NCI-H187 treated with DMSO at 0.1 percent for 48 hours (cell line): ENCODE results near the gene AAGAB.

Experiments used
- DNase-seq: peaks from one replicate; lab custom pipeline; 2025; lab: John Stamatoyannopoulos, UW

AAGAB gene

GRCh38 chr15:67208396-67208795 is 46.1 kb downstream of the AAGAB start:
- DNase-seq, result no peak

GRCh38 chr15:67207555-67208207 is 46.8 kb downstream of the AAGAB start:
- DNase-seq, result no peak

- DNase-seq, result no peak
Observed at GRCh38 chr15:67202991-67203390, 51.5 kb downstream of the AAGAB start.

DNA sequence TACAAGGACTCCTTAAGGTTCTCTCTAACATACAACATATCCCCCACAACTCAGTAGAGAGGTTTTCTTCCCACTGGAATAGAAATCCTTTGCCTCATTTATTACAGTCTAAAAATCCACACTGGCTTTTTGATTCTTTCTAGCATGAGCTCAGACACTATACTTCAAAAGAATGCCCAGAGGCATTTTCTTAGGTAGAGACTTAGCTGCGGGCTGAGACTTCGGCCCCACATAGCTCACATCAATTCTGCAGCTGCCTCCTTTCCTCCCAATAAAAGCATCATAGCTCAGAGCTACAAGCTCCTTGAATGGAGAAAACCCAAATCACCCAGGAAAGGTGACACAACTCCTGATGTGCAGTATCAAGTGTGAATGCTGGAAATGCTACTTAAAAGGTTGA is 52.4 kb downstream of the AAGAB start:
- no peak for DNase-seq

DNA sequence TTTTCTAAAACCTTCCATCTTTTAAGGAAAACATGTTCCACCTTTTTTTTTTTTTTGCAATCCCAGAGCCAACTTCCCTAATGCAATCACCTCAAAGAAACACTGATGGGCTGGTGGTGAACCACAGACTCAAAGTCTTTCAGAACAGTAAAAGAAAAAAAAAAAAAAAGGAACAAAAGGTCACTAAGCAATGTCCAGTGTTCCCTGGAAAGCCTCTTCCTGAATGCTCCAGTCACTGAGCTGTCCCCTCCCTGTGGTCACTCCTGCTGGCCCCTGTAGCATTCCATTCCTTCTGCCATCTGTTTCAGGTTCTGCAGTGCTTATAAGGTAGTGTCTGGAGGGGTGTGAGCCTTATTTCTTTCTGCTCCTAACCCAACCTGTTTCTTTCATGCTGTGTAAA is 53.3 kb downstream of the AAGAB start:
- DNase-seq, result no peak

DNA sequence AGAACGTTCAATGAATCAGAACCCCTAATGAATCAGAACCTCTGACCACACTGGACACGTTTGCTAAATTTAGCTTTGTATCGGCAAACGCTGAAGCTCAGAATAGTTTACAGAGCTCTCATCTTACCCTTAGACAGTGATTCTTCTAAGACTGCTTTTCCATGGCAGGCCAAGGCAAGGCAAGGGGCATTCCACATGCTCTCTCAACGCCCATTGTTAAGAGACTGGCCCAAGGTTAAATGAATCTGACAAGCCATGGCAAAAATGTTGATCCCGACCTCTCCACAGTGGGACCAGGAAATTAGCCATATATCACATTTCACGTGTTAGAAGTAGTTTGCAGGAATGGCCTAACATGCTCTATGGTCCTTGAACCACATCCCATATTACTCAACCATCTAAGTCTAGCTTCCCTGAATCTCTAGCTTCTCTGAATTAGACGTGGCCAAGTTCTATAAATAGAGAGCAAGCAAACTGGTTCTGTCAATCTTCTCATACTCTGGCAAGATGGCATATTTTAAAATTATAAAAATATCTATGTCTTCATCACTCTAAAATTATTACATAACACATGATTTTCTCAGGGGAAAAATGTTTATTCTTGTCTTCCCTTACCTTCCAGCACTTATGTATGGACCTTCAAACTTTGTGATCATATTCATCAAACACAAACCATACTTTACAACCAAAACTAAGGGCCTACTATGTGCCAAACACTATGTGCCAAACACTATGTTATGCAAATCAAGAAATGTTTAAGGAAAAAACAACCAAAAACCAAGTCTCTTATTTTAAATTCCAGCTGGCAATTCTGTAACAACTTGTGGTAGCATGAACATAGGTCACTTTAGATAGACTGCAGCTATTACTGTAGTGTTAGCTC is 54.3 kb downstream of the AAGAB start:
- no peak for DNase-seq

- DNase-seq, result no peak
Observed at GRCh38 chr15:67199391-67199790, 55.1 kb downstream of the AAGAB start.

- no peak for DNase-seq
Observed at GRCh38 chr15:67198157-67198754, 56.2 kb downstream of the AAGAB start.

DNA sequence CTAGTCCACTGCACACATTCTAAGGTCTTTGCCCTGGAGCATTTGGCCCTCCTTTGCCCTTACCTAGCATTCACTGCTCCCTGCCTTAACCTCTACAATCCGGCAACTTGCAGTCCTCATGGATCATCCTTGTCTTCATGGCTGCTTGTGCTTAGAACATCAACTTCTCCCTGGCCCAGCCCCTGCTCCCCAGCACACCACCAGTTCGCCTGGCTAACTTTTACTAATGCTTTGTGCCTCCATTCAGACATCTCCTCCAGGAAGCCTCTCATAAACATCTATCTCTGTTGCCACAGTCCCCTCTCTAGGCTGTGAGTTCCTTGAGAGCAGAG is 57.1 kb downstream of the AAGAB start:
- no peak for DNase-seq

DNA sequence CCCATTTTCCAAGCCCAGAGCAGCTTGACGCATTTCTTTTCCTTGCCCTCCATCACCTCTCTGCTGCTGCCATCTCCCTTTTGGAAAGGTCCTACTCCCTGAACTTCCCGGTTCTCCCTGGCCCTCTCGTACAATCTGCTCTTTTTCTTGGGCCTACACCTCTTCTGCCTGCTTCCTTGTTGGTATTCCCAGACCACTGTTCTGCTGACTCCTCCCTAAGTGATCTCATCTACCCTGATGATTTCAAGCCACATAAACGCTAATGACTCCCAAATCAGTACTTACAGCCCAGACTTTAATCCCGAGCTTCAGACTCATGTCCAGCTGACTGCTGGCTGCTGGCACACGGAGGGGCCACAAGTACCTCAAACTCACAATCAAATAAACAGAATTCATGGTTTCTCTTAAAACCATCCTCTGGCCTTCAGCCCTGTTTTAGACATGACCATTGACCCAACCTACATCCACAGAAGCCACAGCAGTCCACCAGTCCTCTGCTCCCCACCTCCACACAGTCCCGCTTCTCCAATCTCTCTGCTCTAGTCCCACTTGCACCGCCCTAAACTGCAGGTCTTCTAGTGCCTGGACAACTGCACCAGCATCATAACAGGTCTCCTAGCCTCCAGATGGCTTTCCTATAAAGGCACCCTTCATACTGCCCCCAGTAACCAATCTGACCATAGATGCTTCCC is 57.6 kb downstream of the AAGAB start:
- no peak for DNase-seq

GRCh38 chr15:67196222-67196621 is 58.2 kb downstream of the AAGAB start:
- DNase-seq, result no peak

DNA sequence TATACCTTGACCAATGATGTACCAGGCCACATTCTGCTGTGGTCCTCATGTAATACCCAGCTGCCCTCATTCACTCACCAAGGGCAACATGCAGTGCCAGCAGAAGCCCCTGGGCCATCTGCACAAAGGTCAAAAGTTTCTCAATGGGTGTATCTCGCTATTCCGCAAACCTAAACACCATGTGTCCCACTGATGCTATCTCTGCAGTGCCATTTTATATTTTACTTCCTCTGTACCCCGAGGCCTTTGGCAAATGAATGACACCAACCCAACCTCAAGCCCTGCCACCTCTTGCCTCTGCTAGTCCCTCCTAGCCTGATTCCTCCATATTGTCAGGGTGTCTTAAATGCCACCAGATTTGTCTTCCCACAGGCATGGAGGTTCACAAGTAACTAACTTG is 59.2 kb downstream of the AAGAB start:
- no peak for DNase-seq

DNA sequence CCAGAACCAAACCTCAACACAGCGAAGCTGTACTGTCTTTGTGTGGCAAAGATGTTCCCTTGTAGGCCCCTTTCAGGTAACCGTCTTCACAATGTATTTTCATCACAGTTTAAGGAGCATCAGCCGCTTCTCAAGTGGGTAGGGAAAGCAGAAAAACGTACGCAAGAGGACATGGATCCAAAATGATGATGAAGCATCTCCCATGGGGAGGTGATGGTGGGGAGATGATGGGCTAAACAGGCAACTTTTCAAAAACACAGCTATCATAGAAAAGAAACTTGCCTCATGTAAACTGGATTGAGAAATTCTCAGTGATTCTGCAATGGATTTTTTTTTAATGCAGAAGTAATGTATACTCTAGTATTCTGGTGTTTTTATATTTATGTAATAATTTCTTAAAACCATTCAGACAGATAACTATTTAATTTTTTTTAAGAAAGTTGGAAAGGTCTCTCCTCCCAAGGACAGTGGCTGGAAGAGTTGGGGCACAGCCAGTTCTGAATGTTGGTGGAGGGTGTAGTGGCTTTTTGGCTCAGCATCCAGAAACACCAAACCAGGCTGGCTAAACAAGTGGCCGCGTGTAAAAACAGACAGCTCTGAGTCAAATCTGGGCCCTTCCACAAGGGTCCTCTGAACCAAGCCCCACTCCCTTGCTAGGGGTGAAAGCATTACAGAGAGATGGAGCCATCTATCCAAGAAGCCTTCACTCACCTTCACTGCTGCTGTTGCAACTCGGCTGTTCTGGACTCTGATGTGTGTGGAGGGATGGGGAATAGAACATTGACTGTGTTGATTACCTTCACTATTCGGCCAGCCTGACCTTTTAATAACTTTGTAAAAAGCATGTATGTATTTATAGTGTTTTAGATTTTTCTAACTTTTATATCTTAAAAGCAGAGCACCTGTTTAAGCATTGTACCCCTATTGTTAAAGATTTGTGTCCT is 60.0 kb downstream of the AAGAB start:
- DNase-seq, result no peak

DNA sequence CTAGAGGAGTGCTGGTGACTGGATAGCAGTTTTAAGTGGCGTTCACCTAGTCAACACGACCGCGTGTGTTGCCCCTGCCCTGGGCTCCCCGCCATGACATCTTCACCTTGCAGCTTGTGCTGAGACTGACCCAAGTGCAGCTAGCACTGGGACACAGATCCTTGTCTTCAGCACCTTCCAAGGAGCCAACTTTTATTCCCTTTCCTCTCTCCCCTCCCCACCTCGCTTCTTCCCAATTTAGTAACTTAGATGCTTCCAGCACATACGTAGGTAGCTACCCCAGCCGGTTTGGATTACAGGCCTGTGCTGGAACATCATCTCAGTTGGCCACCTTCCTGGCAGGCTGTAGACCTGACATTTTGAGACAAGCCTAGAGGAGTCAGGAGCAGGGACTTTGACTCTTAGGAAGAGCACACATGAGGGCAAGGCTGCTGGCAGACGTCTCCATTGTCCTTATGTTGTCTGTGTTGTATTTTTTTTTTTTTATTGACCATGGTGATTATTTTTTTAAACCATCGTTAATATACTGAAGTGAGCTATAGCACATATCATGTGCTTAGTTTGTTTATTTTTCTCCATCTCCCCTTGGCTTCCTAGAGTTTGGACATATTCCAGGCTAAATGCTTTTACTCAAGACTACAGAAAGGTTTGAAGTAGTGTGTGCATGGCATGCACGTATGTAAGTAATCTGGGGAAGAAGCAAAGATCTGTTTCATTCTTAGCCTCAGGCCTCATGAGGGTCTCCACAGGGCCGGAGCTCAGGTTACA is 61.1 kb downstream of the AAGAB start:
- DNase-seq, result no peak

DNA sequence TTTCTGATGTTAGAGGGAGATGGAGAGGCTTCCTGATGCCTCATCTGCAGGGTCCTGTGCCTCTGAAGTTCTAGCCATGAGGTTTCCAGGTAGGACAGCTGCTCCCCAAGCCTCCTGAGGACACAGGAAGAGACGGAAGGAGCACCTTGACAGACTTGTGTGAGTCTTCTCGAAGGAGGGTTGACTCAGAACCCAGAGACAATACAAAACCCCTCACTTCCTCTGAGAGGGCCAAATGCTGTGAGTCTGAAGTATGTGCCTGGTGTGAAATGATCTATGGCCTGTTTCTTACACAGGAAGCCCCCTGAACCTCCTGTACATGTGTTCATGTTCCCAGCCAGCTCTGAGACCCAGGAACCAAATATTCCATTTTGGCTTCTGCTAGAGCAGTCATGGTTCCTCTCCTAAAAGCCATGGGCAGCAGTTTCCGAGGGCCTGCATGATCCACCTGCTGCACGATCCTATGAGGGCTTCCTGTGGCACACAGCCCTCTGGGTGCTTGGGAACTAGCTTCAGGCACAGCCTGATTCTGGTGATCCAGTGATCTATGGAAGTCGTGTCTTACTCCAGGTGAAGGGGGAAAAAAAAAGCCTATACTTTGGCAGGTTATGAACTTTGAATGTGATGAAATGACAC is 62.2 kb downstream of the AAGAB start:
- no peak for DNase-seq

DNA sequence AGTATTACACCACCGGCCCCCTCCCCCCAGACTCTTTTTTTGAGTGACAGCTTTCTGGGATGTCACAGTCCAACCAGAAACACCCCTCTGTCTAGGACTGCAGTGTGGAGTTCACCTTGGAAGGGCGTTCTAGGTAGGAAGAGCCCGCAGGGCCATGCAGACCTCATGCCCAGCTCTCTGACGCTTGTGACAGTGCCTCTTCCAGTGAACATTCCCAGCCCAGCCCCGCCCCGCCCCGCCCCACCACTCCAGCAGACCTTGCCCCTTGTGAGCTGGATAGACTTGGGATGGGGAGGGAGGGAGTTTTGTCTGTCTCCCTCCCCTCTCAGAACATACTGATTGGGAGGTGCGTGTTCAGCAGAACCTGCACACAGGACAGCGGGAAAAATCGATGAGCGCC is 63.6 kb downstream of the AAGAB start:
- DNase-seq, result no peak

- no peak for DNase-seq
Observed at GRCh38 chr15:67190326-67190725, 64.1 kb downstream of the AAGAB start.

DNA sequence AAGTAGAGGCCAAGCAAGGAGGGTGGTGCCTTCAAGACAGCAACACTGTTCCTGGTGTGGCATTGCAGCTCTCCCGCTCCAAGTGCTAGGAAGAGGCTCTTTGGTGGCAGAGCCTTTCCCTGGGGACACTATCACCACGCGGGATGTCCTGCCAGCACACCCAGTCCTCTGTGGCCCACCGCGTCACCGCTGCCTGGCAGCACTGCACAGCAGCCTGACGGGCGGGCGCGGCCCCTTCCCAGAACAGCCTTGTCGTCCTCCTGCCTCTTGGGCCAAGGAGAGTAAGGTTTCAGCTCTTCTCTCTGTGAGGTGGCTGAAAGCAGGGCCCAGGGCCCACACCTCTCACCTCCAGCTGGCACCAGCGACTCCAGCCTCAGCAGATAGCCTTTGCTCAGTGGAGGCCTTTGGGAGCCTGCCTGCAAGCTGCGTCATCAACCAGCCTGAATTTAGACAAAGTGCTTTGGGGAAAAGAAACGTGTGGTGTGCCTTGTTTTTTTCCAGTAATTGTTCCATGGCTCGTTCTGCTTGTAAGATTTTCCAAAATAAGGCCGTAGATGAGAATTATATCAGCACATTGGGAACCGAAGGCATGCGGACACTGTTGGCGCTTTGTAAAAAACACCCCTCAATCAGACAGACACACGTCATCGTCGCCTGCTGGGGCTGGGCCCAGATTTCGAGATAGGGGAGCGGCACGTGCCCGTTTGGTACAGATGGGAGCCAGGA is 65.0 kb downstream of the AAGAB start:
- DNase-seq, result no peak

DNA sequence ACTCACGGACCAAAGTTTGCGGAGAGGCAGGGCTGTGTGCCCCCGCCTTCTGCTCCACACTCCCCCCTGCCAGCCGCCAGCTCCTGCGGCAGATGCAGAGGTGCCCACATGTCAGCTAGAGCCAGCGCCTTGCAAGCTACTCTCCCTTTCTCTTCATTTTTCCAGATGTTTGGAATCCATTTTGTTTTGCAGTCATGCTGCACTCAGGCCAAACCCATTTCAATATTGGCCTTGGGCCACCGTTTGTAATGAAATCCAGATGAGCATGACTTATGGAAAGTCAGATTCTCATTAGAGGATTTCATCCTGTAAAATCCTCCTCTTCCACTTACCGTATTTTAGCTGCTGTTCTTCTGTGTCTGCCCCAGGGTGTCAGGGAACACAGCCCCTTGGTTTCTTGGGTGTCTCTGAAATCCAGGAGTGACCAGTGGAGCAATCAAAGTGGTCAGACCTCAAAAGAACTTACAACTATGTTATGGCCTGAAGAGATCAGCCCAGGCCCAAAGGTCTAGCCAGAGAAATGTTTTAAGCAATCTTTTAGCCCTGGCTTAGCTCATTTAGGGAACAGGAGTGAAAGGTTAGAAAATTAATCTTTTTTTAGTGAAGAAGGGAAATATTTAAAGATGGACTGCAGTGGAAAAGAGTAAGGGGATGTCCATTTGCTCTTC is 65.8 kb downstream of the AAGAB start:
- DNase-seq, result no peak
